Endodermal cell (in vitro differentiated cells): ENCODE data around the gene PYGM. TPM values are rescaled to one million over a fixed set of nuclear protein-coding genes. Genes with fewer than 3 reads are reported as not detected.

Source experiments
- DNase-seq: peaks from one replicate; pipeline ENCODE4 v3.0.0-alpha.2; 2017
- H3K27ac ChIP-seq: 2 replicates; pipeline ENCODE4 v1.5.1; 2013; ENCODE audit warnings: mild to moderate bottlenecking, low read depth, low read length, moderate library complexity
- H3K27me3 ChIP-seq: 2 replicates; pipeline ENCODE4 v1.6.1; 2013; ENCODE audit warnings: mild to moderate bottlenecking, low read length, moderate library complexity; ENCODE audit not compliant: insufficient read depth, control insufficient read depth, poor library complexity, severe bottlenecking
- H3K36me3 ChIP-seq: 2 replicates; pipeline ENCODE4 v1.7.0; 2013; ENCODE audit warnings: mild to moderate bottlenecking, low read length, moderate library complexity; ENCODE audit not compliant: control insufficient read depth, insufficient read depth
- H3K4me1 ChIP-seq: one replicate; pipeline ENCODE4 v1.7.0; 2013; ENCODE audit warnings: low read length; ENCODE audit not compliant: control insufficient read depth, insufficient read depth
- H3K4me3 ChIP-seq: 2 replicates; pipeline ENCODE4 v1.5.1; 2013; ENCODE audit warnings: mild to moderate bottlenecking, low read length, moderate library complexity
- H3K9ac ChIP-seq: 2 replicates; pipeline ENCODE4 v1.6.1; 2013; ENCODE audit warnings: mild to moderate bottlenecking, low read length, moderate library complexity; ENCODE audit not compliant: poor library complexity, severe bottlenecking; ENCODE audit errors: extremely low read depth
- H3K9me3 ChIP-seq: 2 replicates; pipeline ENCODE4 v1.6.1; 2013; ENCODE audit warnings: mild to moderate bottlenecking, low read length, moderate library complexity; ENCODE audit not compliant: control insufficient read depth
- H3K27ac Mint-ChIP-seq: 2 replicates; pipeline ENCODE4 v1.8.0; 2020; ENCODE audit warnings: mixed read lengths
- H3K27me3 Mint-ChIP-seq: 2 replicates; pipeline ENCODE4 v1.8.0; 2021; ENCODE audit warnings: mild to moderate bottlenecking, mixed read lengths; ENCODE audit not compliant: insufficient read depth
- H3K36me3 Mint-ChIP-seq: 2 replicates; pipeline ENCODE4 v1.8.0; 2020; ENCODE audit warnings: low read depth, mixed read lengths
- H3K4me1 Mint-ChIP-seq: 2 replicates; pipeline ENCODE4 v1.8.0; 2020; ENCODE audit warnings: mixed read lengths
- H3K4me3 Mint-ChIP-seq: 2 replicates; pipeline ENCODE4 v1.8.0; 2020; ENCODE audit warnings: mild to moderate bottlenecking, moderate library complexity, mixed read lengths
- H3K9me3 Mint-ChIP-seq: 2 replicates; pipeline ENCODE4 v1.8.0; 2020; ENCODE audit warnings: mild to moderate bottlenecking, mixed read lengths
- WGBS, 2 experiments: methylation state at CpG; one replicate each; pipeline versions ENCODE4 v1.1.5 to v1.1.7; 2013; ENCODE audit warnings: missing lambda C conversion rate in 2 of 2, mixed read lengths in 1 of 2; ENCODE audit not compliant: insufficient coverage in 1 of 2, insufficient read length in 1 of 2; 5-methylcytosine and 5-hydroxymethylcytosine counted together
- total RNA-seq, 2 donors: library from RNA; stranded (reverse); fragmentation: NEBNext Ultra II Directional in 1 of 2; extraction: Animal tissue kit (Norgen Biotek cat#: 25700) in 1 of 2; gene quantifications; 2 replicates in 1 of 2; 3 replicates in 1 of 2; pipeline ENCODE4 v1.2.1, GENCODE V29; 2021
- TF ChIP-seq, protein P1 (sequence below): fragments of 200-600 bp; sonication (generic); conservative IDR thresholded peaks from 2 replicates; pipeline ENCODE4 v1.5.0; 2021; ENCODE audit warnings: antibody characterized with exemption, mild to moderate bottlenecking

The PYGM gene
- total RNA-seq, 2 donors from 2014 or later: 1.1 to 1.2 TPM

DNA sequence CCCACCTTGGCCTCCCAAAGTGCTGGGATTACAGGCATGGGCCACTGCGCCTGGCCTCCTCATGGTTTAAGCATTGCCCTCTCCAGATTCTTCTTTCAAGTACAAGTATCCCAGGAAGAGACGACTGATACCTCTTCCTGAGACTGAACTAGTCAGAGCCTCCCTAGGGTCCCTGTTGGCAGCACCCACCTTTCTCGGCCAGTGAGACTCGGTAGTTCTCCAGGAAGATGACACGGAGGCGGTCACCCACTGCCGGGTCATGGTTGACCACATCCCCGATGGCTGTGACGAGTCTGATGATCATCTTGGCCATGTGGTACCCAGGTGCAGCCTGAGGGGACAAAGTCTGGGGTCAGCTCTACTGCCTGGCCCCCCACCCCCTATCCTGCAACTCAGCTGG is 8.6 kb downstream of the PYGM start:
- no peak for DNase-seq
- TF ChIP-seq, protein P1, sequence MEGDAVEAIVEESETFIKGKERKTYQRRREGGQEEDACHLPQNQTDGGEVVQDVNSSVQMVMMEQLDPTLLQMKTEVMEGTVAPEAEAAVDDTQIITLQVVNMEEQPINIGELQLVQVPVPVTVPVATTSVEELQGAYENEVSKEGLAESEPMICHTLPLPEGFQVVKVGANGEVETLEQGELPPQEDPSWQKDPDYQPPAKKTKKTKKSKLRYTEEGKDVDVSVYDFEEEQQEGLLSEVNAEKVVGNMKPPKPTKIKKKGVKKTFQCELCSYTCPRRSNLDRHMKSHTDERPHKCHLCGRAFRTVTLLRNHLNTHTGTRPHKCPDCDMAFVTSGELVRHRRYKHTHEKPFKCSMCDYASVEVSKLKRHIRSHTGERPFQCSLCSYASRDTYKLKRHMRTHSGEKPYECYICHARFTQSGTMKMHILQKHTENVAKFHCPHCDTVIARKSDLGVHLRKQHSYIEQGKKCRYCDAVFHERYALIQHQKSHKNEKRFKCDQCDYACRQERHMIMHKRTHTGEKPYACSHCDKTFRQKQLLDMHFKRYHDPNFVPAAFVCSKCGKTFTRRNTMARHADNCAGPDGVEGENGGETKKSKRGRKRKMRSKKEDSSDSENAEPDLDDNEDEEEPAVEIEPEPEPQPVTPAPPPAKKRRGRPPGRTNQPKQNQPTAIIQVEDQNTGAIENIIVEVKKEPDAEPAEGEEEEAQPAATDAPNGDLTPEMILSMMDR: no peak
- H3K4me1 Mint-ChIP-seq: no peaks in the 10 kb centered on the region
- Histone ChIP-seq H3K27ac (no peak overlapping the region), H3K36me3 (no peaks in the 10 kb centered on the region), H3K9me3 (no peaks in the 10 kb centered on the region), H3K27me3 (peaks cover 14% of the 10 kb centered on the region), H3K4me1 (no peaks in the 10 kb centered on the region), H3K4me3 (no peak overlapping the region), H3K9ac (no peak overlapping the region)
- H3K27me3 Mint-ChIP-seq: peaks cover 19% of the 10 kb centered on the region
- no peak overlapping the region for H3K27ac Mint-ChIP-seq
- WGBS, 2 experiments: 92 to 95% methylated on average over 9 of the region's 9 CpGs
- no peak overlapping the region for H3K4me3 Mint-ChIP-seq
- H3K9me3 Mint-ChIP-seq: no peaks in the 10 kb centered on the region
- H3K36me3 Mint-ChIP-seq: no peaks in the 10 kb centered on the region

DNA sequence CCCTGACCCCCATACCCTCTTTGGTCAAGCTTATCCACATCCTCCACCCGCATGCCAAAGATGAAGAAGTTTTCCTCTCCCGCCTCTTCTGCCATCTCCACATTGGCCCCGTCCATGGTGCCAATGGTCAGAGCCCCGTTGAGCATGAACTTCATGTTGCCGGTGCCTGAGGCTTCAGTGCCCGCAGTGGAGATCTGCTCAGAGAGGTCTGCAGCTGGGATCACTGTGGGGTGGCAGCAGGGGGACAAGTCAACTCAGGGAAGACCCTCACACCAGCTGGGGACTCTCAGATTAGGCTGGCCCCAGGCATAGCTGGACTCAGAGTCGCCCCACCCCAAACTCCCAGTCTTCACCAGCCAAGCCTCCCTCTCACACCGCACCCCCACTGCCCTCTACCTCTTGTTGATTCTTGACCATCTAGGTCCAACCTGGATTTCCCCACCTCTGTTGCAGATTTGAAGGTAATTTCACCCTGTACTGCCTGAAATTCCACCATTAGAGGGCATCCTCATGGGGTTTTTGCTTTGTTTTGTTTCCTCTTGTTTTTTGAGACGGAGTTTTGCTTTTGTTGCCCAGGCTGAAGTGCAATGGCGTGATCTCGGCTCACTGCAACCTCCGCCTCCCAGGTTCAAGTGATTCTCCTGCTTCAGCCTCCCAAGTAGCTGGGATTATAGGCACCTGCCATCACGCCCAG is 9.3 kb downstream of the PYGM start:
- Histone ChIP-seq H3K4me1 (no peaks in the 10 kb centered on the region), H3K9me3 (no peaks in the 10 kb centered on the region), H3K27ac (no peak overlapping the region), H3K27me3 (peaks cover 20% of the 10 kb centered on the region), H3K9ac (no peak overlapping the region), H3K4me3 (no peak overlapping the region), H3K36me3 (no peaks in the 10 kb centered on the region)
- Mint-ChIP-seq H3K9me3 (no peaks in the 10 kb centered on the region), H3K4me1 (no peaks in the 10 kb centered on the region), H3K36me3 (no peaks in the 10 kb centered on the region), H3K27ac (no peak overlapping the region), H3K4me3 (no peak overlapping the region), H3K27me3 (peaks cover 23% of the 10 kb centered on the region)
- no peak for DNase-seq
- 93 to 95% methylated on average over 9 to 12 of the region's 13 CpGs for WGBS, 2 experiments
- TF ChIP-seq, protein P1: peak; percentile 57

DNA sequence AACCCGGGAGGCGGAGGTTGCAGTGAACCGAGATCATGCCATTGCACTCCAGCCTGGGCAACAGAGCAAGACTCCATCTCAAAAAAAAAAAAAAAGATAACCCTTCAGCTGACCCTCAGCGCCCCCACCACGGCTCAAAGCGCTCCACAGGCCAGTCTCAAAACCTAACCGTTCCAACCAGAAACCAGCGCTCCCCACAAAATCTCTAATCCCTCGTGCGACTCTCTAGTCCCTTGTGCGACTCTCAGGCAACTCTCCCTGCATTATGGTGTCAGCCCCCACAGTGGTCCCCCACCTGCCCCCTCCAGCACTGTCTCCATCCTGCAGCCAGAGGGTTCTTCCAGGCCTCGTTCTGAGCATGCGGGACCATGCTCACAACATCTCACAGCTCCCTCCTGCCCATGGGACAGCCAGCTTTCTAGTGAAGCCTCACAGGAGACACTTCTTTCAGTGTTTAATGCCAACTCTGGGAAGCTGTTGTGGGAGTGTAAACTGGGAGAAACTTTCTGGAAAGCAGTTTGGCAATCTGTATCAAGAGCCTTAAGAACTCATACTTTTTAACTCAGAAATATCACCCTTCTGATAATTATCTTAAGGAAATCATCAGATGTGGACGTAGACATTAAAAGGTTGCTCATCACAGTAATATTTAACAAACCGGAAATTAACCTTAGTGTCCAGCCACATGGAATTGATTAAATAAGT is 11.7 kb downstream of the PYGM start:
- DNase-seq: no peak
- H3K4me3 ChIP-seq: no peak overlapping the region
- H3K27ac Mint-ChIP-seq: no peak overlapping the region
- H3K4me3 Mint-ChIP-seq: no peak overlapping the region
- H3K4me1 Mint-ChIP-seq: peaks cover 6% of the 10 kb centered on the region
- no peak overlapping the region for H3K27ac ChIP-seq
- H3K36me3 Mint-ChIP-seq: no peaks in the 10 kb centered on the region
- H3K9me3 ChIP-seq: no peaks in the 10 kb centered on the region
- 85 to 88% methylated on average over 7 to 15 of the region's 15 CpGs for WGBS, 2 experiments
- peaks cover 40% of the 10 kb centered on the region for H3K27me3 Mint-ChIP-seq
- TF ChIP-seq, protein P1: no peak
- H3K4me1 ChIP-seq: no peaks in the 10 kb centered on the region
- peaks cover 42% of the 10 kb centered on the region for H3K27me3 ChIP-seq
- no peaks in the 10 kb centered on the region for H3K36me3 ChIP-seq
- H3K9me3 Mint-ChIP-seq: no peaks in the 10 kb centered on the region
- H3K9ac ChIP-seq: no peak overlapping the region
